ENCODE measurements around the gene MYL5.

The MYL5 gene

GRCh38 chr4:684623-685327 is 10.4 kb downstream of the MYL5 start:
- peaks cover 17% of the 10 kb centered on the region for H3K79me1 ChIP-seq (ENCODE audit: low read length)
- no peak overlapping the region for H3K4me2 ChIP-seq (ENCODE audit: low read length)
- H3K4ac ChIP-seq (ENCODE audit: low read depth, low read length): no peak overlapping the region
- no peak overlapping the region for H4K91ac ChIP-seq (ENCODE audit: low read depth, low read length)
- H3K4me1 ChIP-seq (ENCODE audit: control insufficient read depth in 1 of 2, insufficient read depth in 2 of 2, low read length in 2 of 2): peaks cover 32 to 43% of the 10 kb centered on the region in 2 experiments
- no peak overlapping the region for H2BK12ac ChIP-seq (ENCODE audit: low read length)
- H3K4me3 ChIP-seq (ENCODE audit: low read depth, low read length): no peak overlapping the region
- H2BK5ac ChIP-seq (ENCODE audit: low read depth, low read length, poor library complexity): no peak overlapping the region
- no peaks in the 10 kb centered on the region for H3K27me3 ChIP-seq (ENCODE audit: insufficient read depth, low read length)
- no peak overlapping the region for H3K9ac ChIP-seq (ENCODE audit: low read length)
- no CpG with 5 or more reads among the region's 21 CpGs for WGBS (ENCODE audit: extremely low coverage, insufficient coverage, insufficient read length)
- H3K14ac ChIP-seq (ENCODE audit: low read length): no peak overlapping the region
- peaks cover 6% of the 10 kb centered on the region for H3K79me2 ChIP-seq (ENCODE audit: control insufficient read depth, insufficient read depth, low read length, poor library complexity)
- peaks cover 2% of the 10 kb centered on the region for H3K9me3 ChIP-seq (ENCODE audit: insufficient read depth, low read depth, low read length)
- no peak overlapping the region for H4K8ac ChIP-seq (ENCODE audit: low read depth, low read length)
- H2BK120ac ChIP-seq (ENCODE audit: insufficient read depth, low read length, poor library complexity): no peak overlapping the region
- no peak overlapping the region for H3K18ac ChIP-seq (ENCODE audit: low read length)
- no peak overlapping the region for H4K12ac ChIP-seq (ENCODE audit: low read depth, low read length)
- H2AFZ ChIP-seq (ENCODE audit: insufficient read depth, low read length, poor library complexity): no peak overlapping the region
- H3K27ac ChIP-seq (ENCODE audit: low read depth, low read length): no peak overlapping the region
- no peak overlapping the region for H2AK5ac ChIP-seq (ENCODE audit: low read length)
- H3K23ac ChIP-seq (ENCODE audit: low read length): no peak overlapping the region
- H3K36me3 ChIP-seq (ENCODE audit: control insufficient read depth in 1 of 2, insufficient read depth in 2 of 2, low read length in 2 of 2): no peaks in the 10 kb centered on the region
- no peak for DNase-seq

GRCh38 chr4:685679-686412 is 11.5 kb downstream of the MYL5 start:
- H2BK120ac ChIP-seq (ENCODE audit: insufficient read depth, low read length, poor library complexity): no peak overlapping the region
- no peak overlapping the region for H3K4me3 ChIP-seq (ENCODE audit: low read depth, low read length)
- no peak overlapping the region for H2AFZ ChIP-seq (ENCODE audit: insufficient read depth, low read length, poor library complexity)
- H4K8ac ChIP-seq (ENCODE audit: low read depth, low read length): no peak overlapping the region
- no peaks in the 10 kb centered on the region for H3K27me3 ChIP-seq (ENCODE audit: insufficient read depth, low read length)
- no peak overlapping the region for H2AK5ac ChIP-seq (ENCODE audit: low read length)
- no peak overlapping the region for H3K23ac ChIP-seq (ENCODE audit: low read length)
- H4K91ac ChIP-seq (ENCODE audit: low read depth, low read length): no peak overlapping the region
- no peak overlapping the region for H3K4ac ChIP-seq (ENCODE audit: low read depth, low read length)
- no peak overlapping the region for H2BK5ac ChIP-seq (ENCODE audit: low read depth, low read length, poor library complexity)
- no peak overlapping the region for H3K9ac ChIP-seq (ENCODE audit: low read length)
- no peak overlapping the region for H3K14ac ChIP-seq (ENCODE audit: low read length)
- WGBS (ENCODE audit: extremely low coverage, insufficient coverage, insufficient read length): no CpG with 5 or more reads among the region's 37 CpGs
- H4K12ac ChIP-seq (ENCODE audit: low read depth, low read length): no peak overlapping the region
- H3K79me1 ChIP-seq (ENCODE audit: low read length): peaks cover 17% of the 10 kb centered on the region
- H3K18ac ChIP-seq (ENCODE audit: low read length): no peak overlapping the region
- H2BK12ac ChIP-seq (ENCODE audit: low read length): no peak overlapping the region
- no peak overlapping the region for H3K4me2 ChIP-seq (ENCODE audit: low read length)
- H3K9me3 ChIP-seq (ENCODE audit: insufficient read depth, low read depth, low read length): peaks cover 2% of the 10 kb centered on the region
- no peak overlapping the region for H3K27ac ChIP-seq (ENCODE audit: low read depth, low read length)
- peaks cover 30 to 38% of the 10 kb centered on the region in 2 experiments for H3K4me1 ChIP-seq (ENCODE audit: control insufficient read depth in 1 of 2, insufficient read depth in 2 of 2, low read length in 2 of 2)
- no peaks in the 10 kb centered on the region for H3K36me3 ChIP-seq (ENCODE audit: control insufficient read depth in 1 of 2, insufficient read depth in 2 of 2, low read length in 2 of 2)
- no peak for DNase-seq
- H3K79me2 ChIP-seq (ENCODE audit: control insufficient read depth, insufficient read depth, low read length, poor library complexity): peaks cover 6% of the 10 kb centered on the region

- Histone ChIP-seq H3K14ac (ENCODE audit: low read length) (no peak overlapping the region), H3K79me2 (ENCODE audit: control insufficient read depth, insufficient read depth, low read length, poor library complexity) (peaks cover 6% of the 10 kb centered on the region), H3K23ac (ENCODE audit: low read length) (no peak overlapping the region), H2BK12ac (ENCODE audit: low read length) (no peak overlapping the region), H3K4ac (ENCODE audit: low read depth, low read length) (no peak overlapping the region), H3K18ac (ENCODE audit: low read length) (no peak overlapping the region), H2BK120ac (ENCODE audit: insufficient read depth, low read length, poor library complexity) (no peak overlapping the region), H3K4me2 (ENCODE audit: low read length) (no peak overlapping the region), H3K36me3 (ENCODE audit: control insufficient read depth in 1 of 2, insufficient read depth in 2 of 2, low read length in 2 of 2) (no peaks in the 10 kb centered on the region), H3K9me3 (ENCODE audit: insufficient read depth, low read depth, low read length) (peaks cover 2% of the 10 kb centered on the region), H2BK5ac (ENCODE audit: low read depth, low read length, poor library complexity) (no peak overlapping the region), H3K9ac (ENCODE audit: low read length) (no peak overlapping the region), H3K79me1 (ENCODE audit: low read length) (peaks cover 17% of the 10 kb centered on the region), H3K27me3 (ENCODE audit: insufficient read depth, low read length) (no peaks in the 10 kb centered on the region), H4K8ac (ENCODE audit: low read depth, low read length) (no peak overlapping the region), H2AK5ac (ENCODE audit: low read length) (no peak overlapping the region), H2AFZ (ENCODE audit: insufficient read depth, low read length, poor library complexity) (no peak overlapping the region), H3K4me1 (ENCODE audit: control insufficient read depth in 1 of 2, insufficient read depth in 2 of 2, low read length in 2 of 2) (peaks cover 30 to 35% of the 10 kb centered on the region in 2 experiments), H4K91ac (ENCODE audit: low read depth, low read length) (no peak overlapping the region), H4K12ac (ENCODE audit: low read depth, low read length) (no peak overlapping the region), H3K4me3 (ENCODE audit: low read depth, low read length) (no peak overlapping the region), H3K27ac (ENCODE audit: low read depth, low read length) (no peak overlapping the region)
- DNase-seq: no peak
- no CpG with 5 or more reads among the region's 31 CpGs for WGBS (ENCODE audit: extremely low coverage, insufficient coverage, insufficient read length)
Observed at GRCh38 chr4:686413-687040, 12.2 kb downstream of the MYL5 start.

GRCh38 chr4:687048-687970 is 13.0 kb downstream of the MYL5 start:
- Histone ChIP-seq H3K14ac (ENCODE audit: low read length) (no peak overlapping the region), H3K36me3 (ENCODE audit: control insufficient read depth in 1 of 2, insufficient read depth in 2 of 2, low read length in 2 of 2) (no peaks in the 10 kb centered on the region), H3K27me3 (ENCODE audit: insufficient read depth, low read length) (no peaks in the 10 kb centered on the region), H2AFZ (ENCODE audit: insufficient read depth, low read length, poor library complexity) (peak overlapping the region; percentile 32), H4K91ac (ENCODE audit: low read depth, low read length) (peak overlapping the region; percentile 48), H3K4ac (ENCODE audit: low read depth, low read length) (no peak overlapping the region), H3K23ac (ENCODE audit: low read length) (no peak overlapping the region), H3K79me1 (ENCODE audit: low read length) (peaks cover 20% of the 10 kb centered on the region), H3K79me2 (ENCODE audit: control insufficient read depth, insufficient read depth, low read length, poor library complexity) (peaks cover 6% of the 10 kb centered on the region), H2BK5ac (ENCODE audit: low read depth, low read length, poor library complexity) (no peak overlapping the region), H3K18ac (ENCODE audit: low read length) (no peak overlapping the region), H4K12ac (ENCODE audit: low read depth, low read length) (peak overlapping the region; percentile 14), H3K4me3 (ENCODE audit: low read depth, low read length) (no peak overlapping the region), H2BK120ac (ENCODE audit: insufficient read depth, low read length, poor library complexity) (no peak overlapping the region), H2BK12ac (ENCODE audit: low read length) (peak overlapping the region; percentile 7), H3K9ac (ENCODE audit: low read length) (no peak overlapping the region), H3K4me1 (ENCODE audit: control insufficient read depth in 1 of 2, insufficient read depth in 2 of 2, low read length in 2 of 2) (peaks cover 30 to 37% of the 10 kb centered on the region in 2 experiments), H3K27ac (ENCODE audit: low read depth, low read length) (no peak overlapping the region), H3K9me3 (ENCODE audit: insufficient read depth, low read depth, low read length) (peaks cover 2% of the 10 kb centered on the region), H2AK5ac (ENCODE audit: low read length) (peak overlapping the region; percentile 8), H4K8ac (ENCODE audit: low read depth, low read length) (peak overlapping the region; percentile 26), H3K4me2 (ENCODE audit: low read length) (no peak overlapping the region)
- no CpG with 5 or more reads among the region's 38 CpGs for WGBS (ENCODE audit: extremely low coverage, insufficient coverage, insufficient read length)
- peak; percentile 92 to 94 for DNase-seq

All from trophoblast cell (in vitro differentiated cells and primary cell).